ENCODE data around the gene UFM1.

GRCh38 chr13:38355595-38356119, 6.0 kb downstream of the UFM1 start:
- TF ChIP-seq TCF7L2 (IDR thresholded peaks at IDR 0.05; ENCODE audit: low read depth, low read length) (no peak), CTCF (IDR thresholded peaks at IDR 0.05) (no peak), REST (IDR thresholded peaks at IDR 0.05; ENCODE audit: insufficient read depth in 1 of 2, low read depth in 2 of 2, low read length in 1 of 2) (no peak), POLR2AphosphoS5 (IDR thresholded peaks at IDR 0.05; ENCODE audit: low read depth, low read length) (no peak), SIN3A (IDR thresholded peaks at IDR 0.05; ENCODE audit: borderline replicate concordance, insufficient read depth, low read depth, low read length) (no peak)

Data from Panc1 (cell line).